IMR-90 (cell line): Measurements from ENCODE around the gene GDI2. TPM values are rescaled to one million over a fixed set of nuclear protein-coding genes. Genes with fewer than 3 reads are reported as not detected.
A peak's percentile ranks its signal among the peaks of the same experiment; 100 is the strongest.

Experiments used
- ATAC-seq: fragments of 200-7000 bp; cut with Tn5 transposase; 2 replicates; pipeline ENCODE4 v1.9.1; 2020; ENCODE audit warnings: low read depth, mild to moderate bottlenecking, moderate library complexity
- BruUV-seq: library from RNA; stranded (reverse); fragments of 400-500 nt; replicated peaks from 2 replicates; lab custom pipeline; 2021; lab: Mats Ljungman, UMichigan
- CTCF ChIA-PET: fragments of 300-600 bp; formaldehyde crosslinking; extraction: SDS; loops from one replicate; lab custom pipeline; 2021; ENCODE audit warnings: antibody characterized with exemption; lab: Yijun Ruan, JAX
- POLR2A ChIA-PET: fragments of 300-600 bp; sonication (Branson Sonifier 250); formaldehyde crosslinking; loops from one replicate; lab custom pipeline; 2022; ENCODE audit warnings: antibody characterized with exemption; ENCODE audit not compliant: unreplicated experiment; lab: Charles Lee
- DNase-seq: peaks from one replicate; pipeline ENCODE4 v3.0.0; 2013
- H2AFZ ChIP-seq: replicated peaks from 2 replicates; pipeline ENCODE3; 2013; ENCODE audit warnings: low read length, mild to moderate bottlenecking; ENCODE audit not compliant: poor library complexity
- H2AK5ac ChIP-seq: 2 replicates; pipeline ENCODE4 v1.6.1; 2013; ENCODE audit warnings: low read depth, low read length, inconsistent platforms
- H2AK9ac ChIP-seq: replicated peaks from 2 replicates; pipeline ENCODE3; 2013; ENCODE audit warnings: mild to moderate bottlenecking, low read depth, low read length, moderate library complexity; ENCODE audit not compliant: poor library complexity
- H2BK120ac ChIP-seq: 2 replicates; pipeline ENCODE4 v1.6.1; 2013; ENCODE audit warnings: low read depth, low read length, inconsistent platforms
- H2BK15ac ChIP-seq: 3 replicates; pipeline ENCODE4 v1.6.1; 2013; ENCODE audit warnings: low read depth, low read length, inconsistent platforms
- H2BK20ac ChIP-seq: 2 replicates; pipeline ENCODE4 v1.6.1; 2013; ENCODE audit warnings: low read depth, mild to moderate bottlenecking, inconsistent platforms, low read length, moderate library complexity
- H2BK5ac ChIP-seq: 2 replicates; pipeline ENCODE4 v1.6.1; 2013; ENCODE audit warnings: mild to moderate bottlenecking, low read depth, low read length, inconsistent platforms; ENCODE audit not compliant: poor library complexity, severe bottlenecking
- H3K14ac ChIP-seq: replicated peaks from 2 replicates; pipeline ENCODE4 v1.6.1; 2013; ENCODE audit warnings: low read depth, low read length, inconsistent platforms
- H3K18ac ChIP-seq: 2 replicates; pipeline ENCODE4 v1.6.1; 2013; ENCODE audit warnings: low read depth, low read length, control low read depth
- H3K23ac ChIP-seq: 2 replicates; pipeline ENCODE4 v1.6.1; 2013; ENCODE audit warnings: low read depth, low read length, inconsistent platforms
- H3K27ac ChIP-seq: 2 replicates; pipeline ENCODE4 v1.5.1; 2013; ENCODE audit warnings: mild to moderate bottlenecking, control low read depth, low read length; ENCODE audit not compliant: insufficient read depth
- H3K27me3 ChIP-seq: 2 replicates; pipeline ENCODE4 v1.6.1; 2013; ENCODE audit warnings: low read length; ENCODE audit not compliant: control insufficient read depth, insufficient read depth
- H3K36me3 ChIP-seq: 2 replicates; pipeline ENCODE4 v1.6.1; 2013; ENCODE audit warnings: low read length, mixed read lengths; ENCODE audit not compliant: control insufficient read depth, insufficient read depth
- H3K4ac ChIP-seq: 2 replicates; pipeline ENCODE4 v1.6.1; 2013; ENCODE audit warnings: low read depth, low read length, inconsistent platforms
- H3K4me1 ChIP-seq: 2 replicates; pipeline ENCODE4 v1.6.1; 2013; ENCODE audit warnings: low read length, mixed read lengths; ENCODE audit not compliant: control insufficient read depth, insufficient read depth
- H3K4me2 ChIP-seq: 2 replicates; pipeline ENCODE4 v1.6.1; 2013; ENCODE audit warnings: low read depth, mild to moderate bottlenecking, control low read depth, low read length, moderate library complexity
- H3K4me3 ChIP-seq: 2 replicates; pipeline ENCODE4 v1.5.1; 2013; ENCODE audit warnings: low read depth, mild to moderate bottlenecking, control low read depth, low read length, moderate library complexity; ENCODE audit not compliant: insufficient read depth
- H3K56ac ChIP-seq: 2 replicates; pipeline ENCODE4 v1.6.1; 2013; ENCODE audit warnings: low read length, inconsistent platforms; ENCODE audit not compliant: insufficient read depth; ENCODE audit errors: extremely low read depth
- H3K79me1 ChIP-seq, 2 experiments: 2 replicates each; pipeline ENCODE4 v1.6.1; 2013; ENCODE audit warnings: low read length in 2 of 2, inconsistent platforms in 1 of 2, low read depth in 1 of 2
- H3K9ac ChIP-seq: 2 replicates; pipeline ENCODE4 v1.6.1; 2013; ENCODE audit warnings: low read depth, low read length, control low read depth
- H3K9me1 ChIP-seq: 2 replicates; pipeline ENCODE4 v1.6.1; 2013; ENCODE audit warnings: low read length, inconsistent platforms; ENCODE audit not compliant: insufficient read depth
- H3K9me3 ChIP-seq: 2 replicates; pipeline ENCODE4 v1.6.1; 2013; ENCODE audit warnings: low read length; ENCODE audit not compliant: control insufficient read depth, insufficient read depth
- H4K20me1 ChIP-seq: 2 replicates; pipeline ENCODE4 v1.6.1; 2013; ENCODE audit warnings: low read length, inconsistent platforms; ENCODE audit not compliant: insufficient read depth
- H4K5ac ChIP-seq: 2 replicates; pipeline ENCODE4 v1.6.1; 2013; ENCODE audit warnings: mild to moderate bottlenecking, low read depth, low read length, control low read depth
- H4K8ac ChIP-seq, 2 experiments: 2 replicates each; pipeline ENCODE4 v1.6.1; 2013; ENCODE audit warnings: low read depth in 2 of 2, low read length in 2 of 2, control low read depth in 1 of 2, inconsistent platforms in 1 of 2
- H4K91ac ChIP-seq: 2 replicates; pipeline ENCODE4 v1.6.1; 2013; ENCODE audit warnings: low read depth, low read length, inconsistent platforms; ENCODE audit not compliant: insufficient read depth
- FOS ChIP-seq: fragments of 150-350 bp; IDR thresholded peaks from 2 replicates; pipeline ENCODE4 v1.6.1; 2016; ENCODE audit warnings: low read depth, low read length
- MAFK ChIP-seq: IDR thresholded peaks from 2 replicates; pipeline ENCODE4 v1.6.1; 2012; ENCODE audit warnings: low read depth, low read length, improper control_type of control experiment
- MAZ ChIP-seq: IDR thresholded peaks from 2 replicates; pipeline ENCODE4 v1.6.1; 2012; ENCODE audit warnings: low read depth, mild to moderate bottlenecking, low read length, improper control_type of control experiment, moderate library complexity, borderline replicate concordance
- NFE2L2 ChIP-seq: fragments of 150-350 bp; IDR thresholded peaks from 2 replicates; pipeline ENCODE4 v1.6.1; 2016; ENCODE audit warnings: low read depth, mild to moderate bottlenecking, low read length
- RAD21 ChIP-seq: IDR thresholded peaks from 2 replicates; pipeline ENCODE4 v1.6.1; 2012; ENCODE audit warnings: low read length, improper control_type of control experiment
- WGBS, 2 experiments: methylation state at CpG; one replicate each; pipeline versions ENCODE4 v1.1.5 to v1.1.7; 2013; ENCODE audit warnings: missing lambda C conversion rate in 2 of 2; ENCODE audit not compliant: insufficient read length in 1 of 2; ENCODE audit errors: extremely low coverage in 2 of 2; 5-methylcytosine and 5-hydroxymethylcytosine counted together
- dilution Hi-C: fragments of 300-500 bp; cut with HindIII; formaldehyde crosslinking; loops from one replicate; pipeline ENCODE4 v1.14.3; 2018; ENCODE audit warnings: low sequenced_read_pairs; ENCODE audit not compliant: unreplicated experiment
- in situ Hi-C: fragments of 300-500 bp; cut with MboI; formaldehyde crosslinking; loops from 3 replicates; pipeline ENCODE4 v1.14.3; 2019; ENCODE audit warnings: low sequenced_read_pairs, inconsistent platforms, mixed read lengths
- intact Hi-C: fragments of 100-400 bp; cut with micrococcal nuclease; formaldehyde crosslinking; loops from 2 replicates; pipeline ENCODE4 v1.10.0; 2022
- polyA plus RNA-seq, 3 experiments: library from polyadenylated mRNA; depleted of rRNA; stranded (reverse); fragments of >200 nt; gene quantifications; 2 replicates each; pipeline ENCODE4 v1.2.3, GENCODE V29; 2012; ENCODE audit warnings: low replicate concordance in 1 of 3
- total RNA-seq: library from RNA; depleted of rRNA; stranded (reverse); fragments of >200 nt; gene quantifications from 2 replicates; pipeline ENCODE4 v1.2.3, GENCODE V29; 2012

The GDI2 gene
- total and polyA plus RNA-seq, 2 of the 4 experiments (the other 2 are of a cell fraction): 171 to 396 TPM

- H2AFZ ChIP-seq: no peak overlapping the region
- H2BK5ac ChIP-seq: no peak overlapping the region
- dilution Hi-C loops (no loop called here), in situ Hi-C loops (no loop called here), intact Hi-C loops (no loop called here)
- H3K14ac ChIP-seq: no peak overlapping the region
- peaks cover 57% of the 10 kb centered on the region for H3K36me3 ChIP-seq
- peaks cover 20 to 67% of the 10 kb centered on the region in 2 experiments for H3K79me1 ChIP-seq
- no CpG with 5 or more reads among the region's 3 CpGs for WGBS, 2 experiments
- H4K20me1 ChIP-seq: peaks cover 38% of the 10 kb centered on the region
- ChIA-PET CTCF (no interaction called here), POLR2A (interaction anchor here (0.6 kb wide), 1 partner anchor 346 kb away, joined by 3 read pairs; no protein-coding TSS in a partner anchor)
- ATAC-seq (no peak), DNase-seq (no peak)
- H3K23ac ChIP-seq: no peak overlapping the region
- no peak overlapping the region for H3K4me3 ChIP-seq
- no peak overlapping the region; the same call in 1 of the 2 replicates for H3K27ac ChIP-seq
- TF ChIP-seq NFE2L2 (no peak), MAFK (no peak), MAZ (no peak), RAD21 (no peak), FOS (no peak)
- no peak overlapping the region for H3K18ac ChIP-seq
- no peaks in the 10 kb centered on the region; the same call in 1 of the 2 replicates for H3K9me1 ChIP-seq
- H3K9ac ChIP-seq: no peak overlapping the region
- no peak overlapping the region for H3K4ac ChIP-seq
- no peak overlapping the region for H2AK9ac ChIP-seq
- H2BK120ac ChIP-seq: no peak overlapping the region
- H2BK15ac ChIP-seq: no peak overlapping the region
- H3K4me1 ChIP-seq: no peaks in the 10 kb centered on the region
- 0 out of 2 replicates have a peak overlapping the region, but pooled peaks have one; percentile 42 for H4K5ac ChIP-seq
- H3K56ac ChIP-seq: no peak overlapping the region
- no peaks in the 10 kb centered on the region for H3K27me3 ChIP-seq
- H3K9me3 ChIP-seq: no peaks in the 10 kb centered on the region
- no TSS peak for BruUV-seq
- H4K91ac ChIP-seq: no peak overlapping the region
- no peak overlapping the region for H2AK5ac ChIP-seq
- H2BK20ac ChIP-seq: no peak overlapping the region
- no peak overlapping the region for H4K8ac ChIP-seq
- no peak overlapping the region for H3K4me2 ChIP-seq
Measured at GRCh38 chr10:5794236-5794635, 19.0 kb downstream of the GDI2 start.
